Calu3 (cell line): Measurements from ENCODE around the gene ACOD1. TPM values are rescaled to one million over a fixed set of nuclear protein-coding genes. Genes with fewer than 3 reads are reported as not detected.
A peak's percentile ranks its signal among the peaks of the same experiment; 100 is the strongest.

ENCODE experiments used
- BruUV-seq: library from RNA; stranded (reverse); fragments of 400-500 nt; replicated peaks from 2 replicates; lab custom pipeline; 2021; lab: Mats Ljungman, UMichigan
- CTCF ChIA-PET: fragments of 300-600 bp; sonication (Branson Sonifier 250); formaldehyde crosslinking; loops from one replicate; lab custom pipeline; 2022; ENCODE audit warnings: antibody characterized with exemption; lab: Charles Lee
- DNase-seq: peaks from one replicate; pipeline ENCODE4 v3.0.0; 2022
- H3K27ac Mint-ChIP-seq: one replicate; pipeline ENCODE4 v1.8.0; 2022; ENCODE audit warnings: mixed read lengths; ENCODE audit not compliant: unreplicated experiment
- H3K27me3 Mint-ChIP-seq: one replicate; pipeline ENCODE4 v1.8.0; 2022; ENCODE audit warnings: mixed read lengths; ENCODE audit not compliant: unreplicated experiment
- H3K36me3 Mint-ChIP-seq: one replicate; pipeline ENCODE4 v1.8.0; 2022; ENCODE audit warnings: mild to moderate bottlenecking, moderate library complexity, mixed read lengths; ENCODE audit not compliant: insufficient read depth, unreplicated experiment
- H3K4me1 Mint-ChIP-seq: one replicate; pipeline ENCODE4 v1.8.0; 2022; ENCODE audit warnings: mild to moderate bottlenecking, low read depth, mixed read lengths; ENCODE audit not compliant: unreplicated experiment
- H3K4me3 Mint-ChIP-seq: one replicate; pipeline ENCODE4 v1.8.0; 2022; ENCODE audit warnings: mild to moderate bottlenecking, low read depth, moderate library complexity, mixed read lengths; ENCODE audit not compliant: unreplicated experiment
- H3K9me3 Mint-ChIP-seq: one replicate; pipeline ENCODE4 v1.8.0; 2022; ENCODE audit warnings: low read depth, mixed read lengths; ENCODE audit not compliant: unreplicated experiment
- intact Hi-C: fragments of 100-400 bp; cut with micrococcal nuclease; formaldehyde crosslinking; loops from one replicate; pipeline ENCODE4 v1.10.0; 2022; ENCODE audit not compliant: unreplicated experiment
- total RNA-seq: library from RNA; stranded (reverse); gene quantifications from 2 replicates; pipeline ENCODE4 v1.2.3, GENCODE V29; 2022
- TF ChIP-seq, protein P1 (sequence below): fragments of 200-600 bp; IDR thresholded peaks from one replicate; pipeline ENCODE4 v1.8.0; 2022; ENCODE audit warnings: antibody characterized with exemption; ENCODE audit not compliant: unreplicated experiment

Gene ACOD1
- total RNA-seq, 1 experiment from 2014 or later, result not detected

GRCh38 chr13:76932076-76932475 is 16.2 kb upstream of the ACOD1 start:
- Mint-ChIP-seq H3K27me3 (no peaks in the 10 kb centered on the region), H3K4me1 (no peaks in the 10 kb centered on the region), H3K36me3 (no peaks in the 10 kb centered on the region), H3K27ac (no peak overlapping the region), H3K4me3 (no peak overlapping the region), H3K9me3 (no peaks in the 10 kb centered on the region)
- CTCF ChIA-PET, result no interaction called here
- intact Hi-C loops, result no loop called here
- no TSS peak for BruUV-seq
- no peak for DNase-seq
- TF ChIP-seq, protein P1, sequence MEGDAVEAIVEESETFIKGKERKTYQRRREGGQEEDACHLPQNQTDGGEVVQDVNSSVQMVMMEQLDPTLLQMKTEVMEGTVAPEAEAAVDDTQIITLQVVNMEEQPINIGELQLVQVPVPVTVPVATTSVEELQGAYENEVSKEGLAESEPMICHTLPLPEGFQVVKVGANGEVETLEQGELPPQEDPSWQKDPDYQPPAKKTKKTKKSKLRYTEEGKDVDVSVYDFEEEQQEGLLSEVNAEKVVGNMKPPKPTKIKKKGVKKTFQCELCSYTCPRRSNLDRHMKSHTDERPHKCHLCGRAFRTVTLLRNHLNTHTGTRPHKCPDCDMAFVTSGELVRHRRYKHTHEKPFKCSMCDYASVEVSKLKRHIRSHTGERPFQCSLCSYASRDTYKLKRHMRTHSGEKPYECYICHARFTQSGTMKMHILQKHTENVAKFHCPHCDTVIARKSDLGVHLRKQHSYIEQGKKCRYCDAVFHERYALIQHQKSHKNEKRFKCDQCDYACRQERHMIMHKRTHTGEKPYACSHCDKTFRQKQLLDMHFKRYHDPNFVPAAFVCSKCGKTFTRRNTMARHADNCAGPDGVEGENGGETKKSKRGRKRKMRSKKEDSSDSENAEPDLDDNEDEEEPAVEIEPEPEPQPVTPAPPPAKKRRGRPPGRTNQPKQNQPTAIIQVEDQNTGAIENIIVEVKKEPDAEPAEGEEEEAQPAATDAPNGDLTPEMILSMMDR, result no peak

GRCh38 chr13:76934671-76935070 is 13.6 kb upstream of the ACOD1 start:
- CTCF ChIA-PET, result no interaction called here
- intact Hi-C loops, result no loop called here
- BruUV-seq, result no TSS peak
- no peak overlapping the region for H3K27ac Mint-ChIP-seq
- no peak overlapping the region for H3K4me3 Mint-ChIP-seq
- H3K27me3 Mint-ChIP-seq, result no peaks in the 10 kb centered on the region
- H3K36me3 Mint-ChIP-seq, result no peaks in the 10 kb centered on the region
- TF ChIP-seq, protein P1, result no peak
- DNase-seq, result no peak
- H3K4me1 Mint-ChIP-seq, result no peaks in the 10 kb centered on the region
- no peaks in the 10 kb centered on the region for H3K9me3 Mint-ChIP-seq

GRCh38 chr13:76936763-76937162 is 11.5 kb upstream of the ACOD1 start:
- CTCF ChIA-PET, result no interaction called here
- H3K9me3 Mint-ChIP-seq, result no peaks in the 10 kb centered on the region
- no peak overlapping the region for H3K27ac Mint-ChIP-seq
- TF ChIP-seq, protein P1, result no peak
- no peaks in the 10 kb centered on the region for H3K4me1 Mint-ChIP-seq
- no peaks in the 10 kb centered on the region for H3K27me3 Mint-ChIP-seq
- no peak for DNase-seq
- no peaks in the 10 kb centered on the region for H3K36me3 Mint-ChIP-seq
- intact Hi-C loops, result no loop called here
- BruUV-seq, result no TSS peak
- no peak overlapping the region for H3K4me3 Mint-ChIP-seq

DNA sequence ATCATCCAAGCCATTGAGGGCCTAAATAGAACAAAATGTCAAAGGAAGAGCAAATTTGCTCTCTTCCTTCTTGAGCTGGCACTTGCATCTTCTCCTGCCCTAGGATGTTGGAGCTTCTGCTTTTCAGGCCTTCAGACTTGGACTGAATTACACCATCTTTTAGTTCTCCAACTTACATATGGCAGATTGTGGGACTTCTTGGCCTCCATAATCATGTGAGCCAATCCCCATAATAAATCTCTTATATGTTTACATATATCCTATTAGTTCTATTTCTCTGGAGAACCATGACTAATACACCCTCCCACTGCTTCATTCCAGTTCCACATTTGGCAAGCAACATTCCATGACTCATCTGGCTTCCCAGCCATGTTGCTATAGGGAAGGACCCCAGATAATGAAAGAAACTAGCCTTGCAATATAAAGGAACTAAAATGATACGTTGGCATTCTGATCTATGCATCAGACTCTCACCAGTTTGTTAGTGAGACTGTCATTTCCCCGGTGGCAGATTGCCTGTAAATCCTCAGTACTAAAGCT is 11.0 kb upstream of the ACOD1 start:
- no peaks in the 10 kb centered on the region for H3K27me3 Mint-ChIP-seq
- H3K36me3 Mint-ChIP-seq, result no peaks in the 10 kb centered on the region
- intact Hi-C loops, result no loop called here
- TF ChIP-seq, protein P1, result no peak
- CTCF ChIA-PET, result no interaction called here
- H3K4me1 Mint-ChIP-seq, result no peaks in the 10 kb centered on the region
- peak; percentile 2 for DNase-seq
- H3K4me3 Mint-ChIP-seq, result no peak overlapping the region
- BruUV-seq, result no TSS peak
- no peaks in the 10 kb centered on the region for H3K9me3 Mint-ChIP-seq
- H3K27ac Mint-ChIP-seq, result no peak overlapping the region
